ENCODE results near the gene KIN. TPM values are rescaled to one million over a fixed set of nuclear protein-coding genes. Genes with fewer than 3 reads are reported as not detected.

The KIN gene
- total and polyA plus RNA-seq, 2 experiments from 2014 or later: 8.5 to 31.7 TPM

- TF ChIP-seq REST (IDR thresholded peaks at IDR 0.05; ENCODE audit: unreplicated experiment) (no peak), CREB1 (CRISPR knock-in tag; IDR thresholded peaks at IDR 0.05; ENCODE audit: low read depth) (no peak), NANOG (IDR thresholded peaks at IDR 0.05; ENCODE audit: borderline replicate concordance) (no peak), ZNF114 (CRISPR knock-in tag; IDR thresholded peaks at IDR 0.05) (no peak)
- TF ChIP-seq, protein P1, sequence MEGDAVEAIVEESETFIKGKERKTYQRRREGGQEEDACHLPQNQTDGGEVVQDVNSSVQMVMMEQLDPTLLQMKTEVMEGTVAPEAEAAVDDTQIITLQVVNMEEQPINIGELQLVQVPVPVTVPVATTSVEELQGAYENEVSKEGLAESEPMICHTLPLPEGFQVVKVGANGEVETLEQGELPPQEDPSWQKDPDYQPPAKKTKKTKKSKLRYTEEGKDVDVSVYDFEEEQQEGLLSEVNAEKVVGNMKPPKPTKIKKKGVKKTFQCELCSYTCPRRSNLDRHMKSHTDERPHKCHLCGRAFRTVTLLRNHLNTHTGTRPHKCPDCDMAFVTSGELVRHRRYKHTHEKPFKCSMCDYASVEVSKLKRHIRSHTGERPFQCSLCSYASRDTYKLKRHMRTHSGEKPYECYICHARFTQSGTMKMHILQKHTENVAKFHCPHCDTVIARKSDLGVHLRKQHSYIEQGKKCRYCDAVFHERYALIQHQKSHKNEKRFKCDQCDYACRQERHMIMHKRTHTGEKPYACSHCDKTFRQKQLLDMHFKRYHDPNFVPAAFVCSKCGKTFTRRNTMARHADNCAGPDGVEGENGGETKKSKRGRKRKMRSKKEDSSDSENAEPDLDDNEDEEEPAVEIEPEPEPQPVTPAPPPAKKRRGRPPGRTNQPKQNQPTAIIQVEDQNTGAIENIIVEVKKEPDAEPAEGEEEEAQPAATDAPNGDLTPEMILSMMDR (conservative IDR thresholded peaks at IDR 0.05; ENCODE audit: low read depth in 2 of 2): no peak
Measured at GRCh38 chr10:7706534-7707073, 81.2 kb downstream of the KIN start (continued).

DNA sequence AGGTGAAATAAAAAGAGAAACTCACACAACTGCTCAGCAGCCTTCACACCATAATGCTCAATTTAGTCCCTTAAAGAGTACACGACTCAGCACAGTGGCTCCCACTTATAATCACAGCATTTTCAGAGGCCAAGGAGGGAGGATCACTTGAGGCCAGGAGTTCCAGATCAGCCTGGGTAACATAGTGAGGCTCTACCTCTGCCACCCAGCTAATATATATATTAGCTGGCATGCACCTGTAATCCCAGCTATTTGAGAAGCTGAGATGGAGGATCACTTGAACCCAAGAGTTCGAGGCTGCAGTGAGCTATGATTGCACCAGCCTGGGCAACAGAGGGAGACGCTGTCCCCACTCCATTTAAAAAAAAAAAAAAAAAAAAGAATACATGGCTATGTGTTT lies 82.5 kb downstream of the KIN start:
- no peaks in the 10 kb centered on the region for H3K36me3 ChIP-seq (ENCODE audit: insufficient read depth)
- no peaks in the 10 kb centered on the region for H3K36me3 Mint-ChIP-seq (ENCODE audit: low read depth)
- ATAC-seq: no peak
- TF ChIP-seq POLR2AphosphoS5 (IDR thresholded peaks at IDR 0.05; ENCODE audit: low read depth) (no peak), JUNB (IDR thresholded peaks at IDR 0.05; ENCODE audit: unreplicated experiment) (no peak), REST (IDR thresholded peaks at IDR 0.05; ENCODE audit: unreplicated experiment) (no peak), EZH2phosphoT487 (IDR thresholded peaks at IDR 0.05; ENCODE audit: unreplicated experiment) (no peak), ZNF331 (CRISPR knock-in tag; IDR thresholded peaks at IDR 0.05; ENCODE audit: low read depth) (no peak), CREB1 (CRISPR knock-in tag; IDR thresholded peaks at IDR 0.05; ENCODE audit: low read depth) (no peak), NANOG (IDR thresholded peaks at IDR 0.05; ENCODE audit: borderline replicate concordance) (no peak), ZNF114 (CRISPR knock-in tag; IDR thresholded peaks at IDR 0.05) (no peak), EZH2 (IDR thresholded peaks at IDR 0.05; ENCODE audit: low read depth, unreplicated experiment) (no peak)
- TF ChIP-seq, protein P2, sequence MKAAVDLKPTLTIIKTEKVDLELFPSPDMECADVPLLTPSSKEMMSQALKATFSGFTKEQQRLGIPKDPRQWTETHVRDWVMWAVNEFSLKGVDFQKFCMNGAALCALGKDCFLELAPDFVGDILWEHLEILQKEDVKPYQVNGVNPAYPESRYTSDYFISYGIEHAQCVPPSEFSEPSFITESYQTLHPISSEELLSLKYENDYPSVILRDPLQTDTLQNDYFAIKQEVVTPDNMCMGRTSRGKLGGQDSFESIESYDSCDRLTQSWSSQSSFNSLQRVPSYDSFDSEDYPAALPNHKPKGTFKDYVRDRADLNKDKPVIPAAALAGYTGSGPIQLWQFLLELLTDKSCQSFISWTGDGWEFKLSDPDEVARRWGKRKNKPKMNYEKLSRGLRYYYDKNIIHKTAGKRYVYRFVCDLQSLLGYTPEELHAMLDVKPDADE (IDR thresholded peaks at IDR 0.05): no peak

More for the DNA sequence above, 82.5 kb downstream of the KIN start:
- no peaks in the 10 kb centered on the region for H3K9me3 Mint-ChIP-seq
- H3K4me1 Mint-ChIP-seq: peaks cover 10% of the 10 kb centered on the region
- Histone ChIP-seq H4K20me1 (replicated peaks; ENCODE audit: insufficient read depth) (no peaks in the 10 kb centered on the region), H2AFZ (no peak overlapping the region), H3K9me2 (ENCODE audit: insufficient read depth) (no peaks in the 10 kb centered on the region), H3F3A (replicated peaks; ENCODE audit: low read depth) (no peaks in the 10 kb centered on the region), H3K27me3 (ENCODE audit: insufficient read depth) (no peaks in the 10 kb centered on the region), H3K4me2 (no peak overlapping the region), H3K4me3 (no peak overlapping the region), H3K79me2 (replicated peaks; ENCODE audit: insufficient read depth) (no peaks in the 10 kb centered on the region), H3K27ac (ENCODE audit: low read depth) (no peak overlapping the region), H3K4me1 (ENCODE audit: insufficient read depth) (no peaks in the 10 kb centered on the region; the same call in 1 of the 2 replicates)
- H3K4me3 Mint-ChIP-seq: no peak overlapping the region
- H3K27me3 Mint-ChIP-seq (ENCODE audit: insufficient read depth, low read depth, poor library complexity): no peaks in the 10 kb centered on the region
- H3K27ac Mint-ChIP-seq: no peak overlapping the region
- no peak for DNase-seq (ENCODE audit: low spot score)

Measured in GM23338 (cell line).